Kidney tubule cell (primary cell): ENCODE measurements around the gene GAPVD1.
"Not testable (repeated sequence)": the region's sequence is repeated elsewhere in the genome, so short reads cannot be mapped to it uniquely, and the experiment has no call there.

Source experiments
- DNase-seq: peaks from one replicate; pipeline ENCODE4 v3.0.0-alpha.2; 2018; ENCODE audit warnings: low spot score

The GAPVD1 gene

DNA sequence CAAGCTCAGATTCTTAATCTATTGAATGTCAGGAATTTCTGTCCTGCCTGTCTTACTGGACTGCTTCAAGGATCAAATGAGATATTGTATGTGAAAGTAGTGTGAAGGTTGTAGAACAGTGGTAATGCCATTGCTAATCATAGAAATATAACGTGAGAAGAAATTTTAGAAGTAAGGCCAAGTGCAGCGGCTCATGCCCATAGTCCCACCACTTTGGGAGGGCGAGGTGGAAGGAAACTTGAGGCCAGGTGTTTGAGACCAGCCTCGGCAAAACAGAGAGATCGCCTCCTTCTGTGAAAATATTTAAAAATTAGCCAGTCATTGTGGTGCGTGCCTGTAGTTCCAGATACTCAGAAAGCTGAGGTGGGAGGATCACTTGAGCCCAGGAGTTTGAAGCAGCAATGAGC, 15.4 kb upstream of the GAPVD1 start:
- no peak for DNase-seq

GRCh38 chr9:125254231-125254630, 7.4 kb upstream of the GAPVD1 start:
- DNase-seq = no peak

DNA sequence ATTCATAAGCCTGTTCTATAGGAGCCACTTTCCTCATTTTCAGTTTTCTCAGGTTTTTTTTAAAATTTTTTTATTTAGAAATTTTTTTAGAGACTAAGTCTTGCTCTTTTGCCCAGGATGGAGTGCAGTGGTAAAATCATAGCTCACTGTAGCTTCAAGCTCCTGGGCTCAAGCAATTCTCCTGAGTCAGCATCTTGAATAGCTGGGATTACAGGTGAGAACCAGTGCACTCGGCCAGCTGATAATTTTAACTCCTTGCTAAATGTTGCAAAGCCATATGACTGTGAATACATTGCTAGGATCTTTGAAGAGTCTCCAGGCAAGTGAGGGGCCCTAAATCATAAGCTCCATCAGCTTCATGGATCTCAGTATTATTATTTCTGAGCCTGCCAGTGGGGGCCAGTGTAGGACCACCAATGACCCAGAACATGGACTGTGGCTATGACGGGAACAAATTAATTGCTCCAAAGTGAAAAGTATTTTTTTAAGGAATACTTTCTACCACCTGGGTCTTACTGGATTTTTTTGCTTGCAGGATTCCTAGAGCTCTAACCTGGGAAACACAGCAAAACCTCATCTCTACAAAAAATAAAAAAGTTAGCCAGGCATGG, 5.7 kb upstream of the GAPVD1 start:
- no peak for DNase-seq

DNA sequence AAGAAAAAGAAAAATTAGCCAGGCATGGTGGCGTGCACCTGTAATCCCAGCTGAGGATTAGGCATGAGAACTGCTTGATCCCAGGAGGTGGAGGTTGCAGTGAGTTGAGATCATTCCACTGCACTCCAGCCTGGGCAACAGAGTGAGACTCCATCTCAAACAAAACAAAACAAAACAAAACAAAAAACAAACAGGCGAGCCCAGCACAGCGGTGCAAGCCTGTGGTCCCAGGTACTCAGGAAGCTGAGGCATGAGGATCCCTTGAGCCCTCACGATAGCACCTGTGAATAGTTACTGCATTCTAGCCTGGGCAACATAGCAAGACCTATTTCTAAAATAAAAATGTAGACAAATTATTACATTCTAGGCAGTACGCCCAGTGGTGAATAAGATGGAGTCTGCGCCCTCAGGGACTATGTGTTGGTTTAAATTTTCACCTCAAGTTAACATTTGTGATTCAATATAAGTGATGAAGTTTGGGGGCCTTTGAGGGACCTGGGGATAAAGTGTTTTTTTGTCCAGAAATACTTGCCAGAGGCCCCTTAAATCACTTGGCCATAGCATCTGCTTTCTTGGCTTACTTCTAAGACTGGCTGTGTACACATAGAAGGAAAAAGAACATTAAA, 3.4 kb upstream of the GAPVD1 start:
- no peak for DNase-seq

- no peak for DNase-seq
These were observed 2.6 kb upstream of the GAPVD1 start for GRCh38 chr9:125258832-125259534.

GRCh38 chr9:125260561-125260960, 1.1 kb upstream of the GAPVD1 start:
- no peak for DNase-seq

DNA sequence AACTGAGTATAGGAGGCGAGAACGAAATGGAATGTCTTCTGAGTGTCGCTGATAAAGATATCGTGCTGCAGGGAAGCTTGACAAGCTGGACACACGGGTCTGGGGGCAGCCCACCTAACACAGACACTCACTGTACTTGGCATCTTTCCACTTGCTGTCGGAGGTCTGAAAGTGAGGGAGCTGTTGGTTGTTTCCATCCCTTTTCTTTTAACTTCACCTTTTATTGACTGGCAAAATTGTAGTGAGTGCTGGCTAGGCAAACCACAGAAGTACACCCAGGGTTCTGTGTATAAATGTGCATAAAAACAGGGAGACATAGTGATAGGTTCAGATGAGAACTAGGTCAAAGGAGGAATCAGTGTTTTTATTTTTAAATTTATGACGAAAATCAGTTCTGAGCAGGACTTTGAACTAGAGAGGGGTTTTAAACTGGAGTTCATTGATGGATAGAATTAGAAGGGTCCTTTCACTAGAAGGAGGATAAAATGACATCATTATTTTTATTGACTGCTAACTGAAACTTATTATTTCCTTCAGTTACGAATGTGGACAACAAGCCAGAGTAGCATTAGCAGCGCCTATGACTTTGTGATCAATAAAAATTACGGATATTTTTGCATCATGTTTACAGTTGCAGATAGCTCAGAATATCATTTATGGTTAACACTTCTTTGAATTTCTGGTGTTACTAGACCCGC, 817 bp downstream of the GAPVD1 start:
- no peak for DNase-seq

DNA sequence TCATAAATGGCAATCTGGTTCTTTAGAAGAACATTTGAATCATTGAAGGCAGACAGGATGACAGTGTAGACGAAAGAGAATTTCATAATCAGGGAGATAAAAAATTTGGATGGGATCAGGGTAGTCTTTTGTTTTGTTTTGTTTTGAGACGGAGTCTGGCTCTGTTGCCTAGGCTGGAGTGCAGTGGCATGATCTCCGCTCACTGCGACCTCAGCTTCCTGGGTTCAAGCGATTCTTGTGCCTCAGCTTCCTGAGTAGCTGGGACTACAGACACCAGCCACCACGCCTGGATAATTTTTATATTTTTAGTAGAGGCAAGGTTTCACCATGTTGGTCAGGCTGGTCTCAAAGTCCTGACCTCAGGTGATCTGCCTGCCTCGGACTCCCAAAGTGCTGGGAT, 2.4 kb downstream of the GAPVD1 start:
- not testable (repeated sequence) for DNase-seq

GRCh38 chr9:125268394-125269013, 6.9 kb downstream of the GAPVD1 start:
- no peak for DNase-seq

DNA sequence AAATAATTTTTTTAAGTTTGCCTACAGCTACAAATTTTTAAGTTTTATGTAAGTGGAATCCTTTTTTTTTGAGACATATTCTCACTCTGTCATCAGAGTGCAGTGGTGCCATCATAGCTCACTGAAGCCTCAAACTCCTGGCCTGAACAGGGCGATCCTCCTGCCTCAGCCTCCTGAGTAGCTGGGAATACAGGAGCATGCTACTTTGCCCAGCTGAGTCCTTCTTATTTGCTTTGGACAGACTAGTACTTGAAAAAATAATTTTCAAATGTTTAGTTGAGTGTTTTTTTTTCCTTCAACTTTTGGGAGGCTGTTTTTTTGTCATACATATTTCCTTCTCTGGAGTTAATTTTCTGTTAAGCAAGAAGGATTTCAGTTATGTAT, 7.4 kb downstream of the GAPVD1 start:
- DNase-seq = no peak

DNA sequence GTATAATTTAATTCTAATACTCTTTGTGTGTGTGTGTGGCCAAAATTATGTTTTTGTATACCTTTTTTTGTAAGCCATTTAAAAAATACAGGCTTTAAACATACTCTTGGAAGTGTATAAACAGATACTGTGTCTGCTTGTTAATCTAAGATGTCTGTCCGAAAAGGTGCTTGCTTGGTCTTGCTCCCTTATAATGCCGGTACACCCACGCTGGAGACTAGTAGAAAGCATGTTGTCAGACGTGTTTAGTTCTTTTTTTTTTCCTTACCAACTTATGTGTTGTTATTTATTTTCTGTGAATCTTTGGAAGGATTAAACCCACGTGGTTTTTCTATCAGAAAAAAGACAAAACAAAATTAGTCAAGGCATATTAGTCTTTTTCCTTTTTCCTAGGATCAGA, 9.5 kb downstream of the GAPVD1 start:
- DNase-seq = no peak

- no peak for DNase-seq
These were observed 11.1 kb downstream of the GAPVD1 start for GRCh38 chr9:125272697-125273096.

- DNase-seq = no peak
These were observed 15.1 kb downstream of the GAPVD1 start for GRCh38 chr9:125276771-125277170.

DNA sequence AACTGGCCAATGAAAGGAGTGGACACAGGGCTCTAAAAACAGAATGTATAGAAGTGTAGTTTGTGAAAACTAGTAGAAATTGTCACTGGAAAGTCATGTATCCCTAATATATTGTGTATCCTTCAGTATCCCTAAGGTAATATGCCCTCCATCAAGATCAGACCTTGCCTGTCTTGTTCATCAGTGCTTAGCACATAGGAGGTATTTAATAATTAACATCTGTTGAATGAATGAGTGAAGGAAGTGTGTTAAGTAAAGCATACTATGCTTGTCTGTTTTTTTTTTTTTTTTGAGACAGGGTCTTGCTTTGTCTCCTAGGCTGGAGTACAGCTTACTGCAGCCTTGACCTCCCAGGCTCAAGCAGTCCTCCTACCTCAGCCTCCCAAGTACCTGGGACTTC, 15.8 kb downstream of the GAPVD1 start:
- peak; percentile 58 for DNase-seq

- DNase-seq = no peak
These were observed 19.3 kb downstream of the GAPVD1 start for GRCh38 chr9:125280945-125281344.

DNA sequence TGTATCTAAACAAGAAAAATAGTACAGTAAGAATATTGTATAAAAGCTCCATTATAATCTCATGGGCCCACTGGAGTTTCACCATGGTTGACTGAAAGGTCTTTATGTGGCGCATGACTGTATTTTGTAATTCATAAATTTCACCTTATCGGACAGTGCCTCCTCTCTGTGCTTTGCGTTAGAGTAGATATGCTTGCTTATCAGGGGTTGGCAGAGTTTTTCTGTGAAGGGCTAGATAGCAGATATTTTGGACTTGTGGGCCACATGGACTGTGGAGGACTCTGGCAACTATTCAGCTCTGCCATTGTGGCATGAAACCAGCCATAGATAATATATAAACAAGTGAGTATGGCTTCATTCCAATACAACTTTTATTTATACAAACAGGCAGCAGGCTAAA, 23.2 kb downstream of the GAPVD1 start:
- DNase-seq = no peak

DNA sequence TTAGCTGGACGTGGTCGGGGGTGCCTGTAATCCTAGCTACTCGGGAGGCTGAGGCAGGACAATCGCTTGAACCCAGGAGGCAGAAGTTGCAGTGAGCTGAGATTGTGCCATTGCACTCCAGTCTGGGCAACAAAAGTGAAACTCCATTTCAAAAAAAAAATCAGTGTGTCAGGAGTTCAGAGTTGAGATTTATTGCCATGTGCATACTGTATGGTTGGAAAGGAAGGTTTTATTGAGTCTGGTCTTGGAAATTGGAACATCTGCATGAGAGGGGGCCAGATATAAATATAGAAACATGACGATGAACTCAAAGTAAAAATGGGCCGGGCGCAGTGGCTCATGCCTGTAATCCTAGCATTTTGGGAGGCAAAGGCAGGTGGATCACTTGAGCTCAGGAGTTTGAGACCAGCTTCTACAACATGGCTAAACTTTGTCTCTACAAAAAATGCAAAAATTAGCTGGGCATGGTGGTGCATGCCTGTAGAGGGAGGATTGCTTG, 25.4 kb downstream of the GAPVD1 start:
- DNase-seq = not testable (repeated sequence)

GRCh38 chr9:125293134-125293533, 31.5 kb downstream of the GAPVD1 start:
- peak; percentile 65 for DNase-seq

GRCh38 chr9:125295657-125296056, 34.0 kb downstream of the GAPVD1 start:
- no peak for DNase-seq

DNA sequence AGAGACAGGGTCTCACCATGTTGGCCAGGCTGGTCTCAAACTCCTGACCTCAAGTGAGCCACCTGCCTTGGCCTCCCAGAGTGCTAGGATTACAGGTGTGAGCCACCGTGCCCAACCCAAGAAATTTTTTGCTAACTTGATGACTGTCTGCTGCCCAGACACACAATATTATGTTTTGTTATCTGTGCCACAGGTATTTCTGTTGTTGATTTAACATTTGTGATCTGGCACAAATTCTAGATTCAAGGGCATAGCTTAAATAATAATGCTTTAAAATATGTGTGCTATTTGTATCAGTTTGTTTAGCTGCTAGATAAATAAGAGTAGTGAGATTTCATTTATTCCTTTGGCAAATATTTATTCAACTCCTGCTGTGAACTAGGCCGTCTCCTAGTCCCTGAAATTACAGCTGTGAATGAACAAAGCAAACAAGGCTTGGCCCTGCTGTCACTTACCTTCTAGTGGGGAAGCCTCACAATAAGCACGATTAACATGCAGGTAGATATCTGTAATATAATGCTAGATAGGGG, 35.3 kb downstream of the GAPVD1 start:
- DNase-seq = peak; percentile 13

- DNase-seq = no peak
These were observed 36.3 kb downstream of the GAPVD1 start for GRCh38 chr9:125297917-125298316.

- DNase-seq = no peak
These were observed 40.6 kb downstream of the GAPVD1 start for GRCh38 chr9:125302241-125302640.
